GM19372 (cell line): ENCODE measurements around the gene INAVA.
"Not testable (repeated sequence)": the region's sequence is repeated elsewhere in the genome, so short reads cannot be mapped to it uniquely, and the experiment has no call there.

Experiments used
- ATAC-seq: cut with Tn5 transposase; IDR thresholded peaks from one replicate; pipeline ENCODE4 v1.9.1; 2021; ENCODE audit warnings: mild to moderate bottlenecking, low read depth, moderate library complexity; ENCODE audit not compliant: unreplicated experiment

Gene INAVA

DNA sequence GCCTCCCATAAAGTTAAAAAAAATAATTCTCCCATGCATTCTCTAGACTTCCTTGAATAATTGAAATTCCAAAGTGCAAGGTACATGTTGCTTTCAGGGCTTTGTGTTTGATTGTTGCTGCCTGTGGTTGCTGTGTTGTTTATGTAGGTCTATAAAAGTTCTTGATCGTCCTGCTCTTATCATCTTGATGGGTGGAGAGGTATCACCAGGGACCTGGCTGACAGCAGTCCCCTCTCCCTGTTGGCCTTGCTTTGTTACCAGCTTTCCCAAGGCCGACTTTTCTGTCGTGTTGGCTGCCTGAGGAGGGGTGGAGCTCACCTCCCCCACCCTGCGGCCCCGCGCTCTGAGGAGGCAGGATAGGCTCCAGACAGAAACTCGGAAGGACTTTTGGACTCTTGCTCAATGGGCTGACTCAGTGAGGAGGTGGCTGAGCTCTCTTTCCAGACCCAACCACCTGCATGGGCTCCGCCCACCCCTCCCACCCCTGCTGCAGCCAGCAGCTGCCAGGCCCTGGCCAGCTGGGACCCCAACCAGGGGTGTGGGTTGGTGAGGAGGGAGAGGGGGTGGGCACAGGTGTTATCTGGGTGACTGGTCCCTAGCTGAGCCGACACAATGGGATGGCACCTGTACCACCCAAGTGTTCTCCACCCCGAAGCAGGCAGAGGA, 2.0 kb downstream of the INAVA start:
- no peak for ATAC-seq

DNA sequence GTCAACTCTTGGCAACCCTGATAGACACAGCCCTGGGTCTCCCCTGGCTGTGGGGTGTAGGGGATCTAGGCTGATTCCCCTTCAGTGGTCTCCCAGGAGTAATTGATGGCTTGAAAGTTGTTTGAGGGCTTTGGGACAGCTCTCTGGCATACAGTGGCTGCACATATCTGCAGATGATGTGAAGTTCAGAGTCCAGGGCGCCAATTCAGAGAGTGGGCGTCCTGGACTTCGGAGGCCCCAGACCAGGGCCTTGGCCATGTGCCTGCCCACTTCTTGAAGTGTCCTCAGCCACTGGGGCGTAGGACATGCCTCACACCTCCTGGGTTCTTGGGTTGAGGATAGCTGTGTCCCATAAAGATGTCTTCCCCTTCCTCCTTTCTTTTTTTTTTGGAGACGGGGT, 2.6 kb downstream of the INAVA start:
- ATAC-seq: no peak

- ATAC-seq: no peak
Measured at GRCh38 chr1:200899015-200899386, 4.3 kb downstream of the INAVA start.

DNA sequence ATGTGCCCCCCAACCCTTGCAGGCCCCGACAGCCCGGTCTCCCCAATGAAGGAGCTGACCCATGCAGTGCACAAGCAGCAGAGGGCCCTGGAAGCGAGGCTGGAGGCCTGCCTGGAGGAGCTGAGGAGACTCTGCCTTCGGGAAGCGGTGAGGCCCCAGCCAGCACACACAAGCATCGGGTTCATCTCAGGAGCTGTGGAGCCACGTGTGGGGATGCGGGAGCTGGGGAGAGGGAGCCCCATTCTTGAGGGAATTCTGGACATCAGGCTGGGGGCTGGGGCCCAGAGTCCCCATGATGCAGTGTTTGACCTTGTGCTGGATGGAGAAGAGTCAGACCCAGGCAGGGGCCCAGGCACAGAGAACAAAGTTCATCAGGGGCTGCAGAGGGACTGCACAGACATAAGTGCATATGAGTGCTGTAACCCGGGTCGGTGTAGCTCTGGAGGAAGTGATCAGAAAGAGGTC, 4.8 kb downstream of the INAVA start:
- no peak for ATAC-seq

- no peak for ATAC-seq
Measured at GRCh38 chr1:200899954-200900867, 5.5 kb downstream of the INAVA start.

GRCh38 chr1:200900877-200901276, 6.2 kb downstream of the INAVA start:
- no peak for ATAC-seq

DNA sequence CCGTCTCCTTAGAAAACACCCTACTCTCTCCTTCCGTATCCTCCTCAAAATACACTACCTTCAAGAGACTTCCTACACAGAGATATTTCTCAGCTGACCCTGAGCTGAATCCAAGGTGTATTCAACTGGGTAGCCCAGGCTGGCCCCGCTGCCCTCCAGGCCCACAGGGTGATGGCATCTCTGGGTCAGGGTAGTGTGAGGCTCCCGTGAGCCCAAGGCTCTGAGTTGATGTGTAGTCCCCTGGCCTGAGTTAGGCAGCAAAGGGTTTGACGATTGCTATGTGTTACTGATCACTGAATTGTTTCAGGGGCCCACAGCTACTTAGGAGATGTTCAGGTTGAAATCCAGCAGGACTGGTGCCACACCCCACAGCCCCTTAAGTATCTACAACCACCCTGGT, 6.7 kb downstream of the INAVA start:
- no peak for ATAC-seq

- ATAC-seq: no peak
Measured at GRCh38 chr1:200901796-200902444, 7.2 kb downstream of the INAVA start.

- ATAC-seq: no peak
Measured at GRCh38 chr1:200903793-200904192, 9.1 kb downstream of the INAVA start.

GRCh38 chr1:200904772-200905171, 10.1 kb downstream of the INAVA start:
- ATAC-seq: no peak

DNA sequence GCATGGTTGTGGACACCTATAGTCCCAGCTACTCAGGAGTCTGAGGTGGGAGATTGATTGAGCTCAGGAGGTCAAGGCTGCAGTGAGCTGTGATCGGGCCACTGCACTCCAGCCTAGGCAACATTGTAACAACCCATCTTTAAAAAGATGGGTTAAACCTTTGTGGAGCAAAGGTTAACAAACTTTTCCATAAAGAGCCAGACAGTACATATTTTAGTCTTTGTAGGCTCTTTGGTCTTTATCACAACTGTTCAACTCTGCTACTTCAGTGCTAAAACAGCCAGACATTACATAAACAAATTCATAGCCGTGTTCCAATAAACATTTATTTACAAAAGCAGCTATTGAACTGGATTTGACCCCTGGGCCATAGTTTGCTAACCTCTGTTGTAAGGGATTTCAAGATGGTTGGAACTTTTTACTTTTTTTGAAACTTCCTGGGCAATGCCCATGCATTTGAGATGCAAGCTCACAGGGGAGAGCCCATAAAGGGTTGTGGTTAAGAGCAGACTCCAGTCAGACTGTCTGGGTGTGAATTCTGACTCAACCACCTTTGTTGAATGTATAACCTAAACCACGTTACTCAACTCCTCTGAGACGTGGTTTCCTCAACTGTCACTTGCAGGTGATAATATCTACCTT, 10.8 kb downstream of the INAVA start:
- ATAC-seq: no peak

DNA sequence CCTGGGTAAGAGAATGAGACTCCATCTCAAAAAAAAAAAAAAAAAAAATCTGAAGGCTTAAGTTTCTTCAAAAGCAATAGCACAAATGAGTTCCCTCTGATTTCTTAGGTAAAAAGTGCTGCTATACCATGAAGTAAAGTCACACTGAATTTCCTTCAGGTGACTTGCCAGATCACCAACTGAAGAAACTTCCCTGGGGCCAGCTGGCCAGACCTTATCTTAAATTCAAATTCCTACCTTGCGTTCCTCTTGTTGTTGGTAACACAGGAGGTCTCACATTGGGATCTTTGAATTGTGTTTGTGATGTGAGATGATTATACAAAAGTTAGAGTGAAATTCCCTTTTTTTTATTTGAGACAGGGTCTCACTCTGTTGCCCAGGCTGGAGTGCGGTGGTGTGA, 11.8 kb downstream of the INAVA start:
- ATAC-seq: no peak

DNA sequence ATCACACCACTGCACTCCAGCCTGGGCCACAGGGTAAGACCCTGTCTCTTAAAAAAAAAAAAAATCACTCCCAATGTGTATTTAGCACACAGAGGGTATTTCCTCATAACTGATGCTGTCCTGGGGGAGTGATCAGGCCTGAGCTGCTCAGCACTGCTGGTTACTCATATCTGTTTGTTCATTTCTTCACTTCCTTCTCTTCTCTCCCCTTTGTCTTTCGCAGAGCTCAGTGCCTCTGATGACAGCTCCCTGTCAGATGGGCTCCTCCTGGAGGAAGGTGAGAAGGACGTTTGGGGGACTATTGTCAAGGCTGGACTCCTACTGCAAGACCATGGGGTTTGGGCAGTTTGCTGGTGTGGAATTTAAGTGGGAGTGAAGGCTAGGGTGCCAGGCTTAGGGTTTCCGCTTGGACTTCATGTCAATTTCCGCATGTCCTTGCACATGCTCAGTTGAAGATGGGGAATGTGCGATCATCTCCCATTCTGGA, 13.0 kb downstream of the INAVA start:
- peak; percentile 47 for ATAC-seq

DNA sequence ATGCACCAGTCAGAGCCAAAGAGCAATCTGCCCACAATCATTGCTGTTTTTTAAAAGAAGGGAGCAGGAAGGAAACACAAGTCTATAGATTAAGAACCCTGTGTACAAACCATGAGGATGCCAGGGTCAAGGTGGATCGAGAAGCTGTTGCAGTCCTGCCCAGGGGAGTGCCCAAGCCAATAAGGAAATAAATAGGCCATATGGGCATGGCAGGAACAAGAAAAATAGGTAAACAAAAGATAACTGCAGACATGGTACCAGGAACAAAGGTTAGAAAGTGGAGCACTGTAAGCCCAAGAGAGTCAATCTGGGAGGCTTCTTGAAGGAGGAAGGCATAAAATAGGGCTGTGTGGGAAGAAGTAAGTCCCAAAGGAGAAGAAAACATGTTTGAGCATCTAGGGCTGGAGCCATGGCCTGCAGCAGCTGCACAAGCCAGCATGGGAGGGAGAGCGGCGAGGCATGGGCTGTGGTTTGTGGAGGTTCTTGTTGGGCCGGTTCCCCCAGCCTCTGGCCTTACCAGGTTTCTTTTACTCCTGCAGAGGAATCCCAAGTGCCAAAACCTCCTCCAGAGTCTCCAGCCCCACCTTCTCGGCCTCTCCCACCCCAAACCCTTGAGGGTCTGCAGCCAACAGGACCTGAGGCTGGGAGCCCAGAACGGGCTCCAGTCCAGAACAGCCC, 13.6 kb downstream of the INAVA start:
- no peak for ATAC-seq

DNA sequence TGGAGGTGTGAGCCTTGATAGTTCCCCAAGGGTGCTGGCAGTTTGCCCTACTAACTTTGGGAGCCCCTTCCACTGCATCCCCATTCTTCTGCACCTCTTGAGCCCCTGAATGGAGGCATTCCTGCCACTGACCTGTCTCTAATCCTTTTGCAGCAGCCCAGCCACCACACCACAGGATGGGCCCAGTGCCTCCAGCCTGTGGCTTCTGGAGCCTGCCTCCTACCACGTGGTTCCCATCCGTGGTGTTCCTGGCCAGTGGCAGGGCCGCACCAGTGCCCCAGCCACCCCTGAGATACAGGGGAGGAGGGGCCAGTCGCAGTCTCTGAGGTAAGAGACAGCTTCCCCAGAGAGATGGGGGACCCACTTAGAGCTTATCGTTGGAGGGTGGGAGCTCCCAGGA, 14.4 kb downstream of the INAVA start:
- ATAC-seq: no peak

DNA sequence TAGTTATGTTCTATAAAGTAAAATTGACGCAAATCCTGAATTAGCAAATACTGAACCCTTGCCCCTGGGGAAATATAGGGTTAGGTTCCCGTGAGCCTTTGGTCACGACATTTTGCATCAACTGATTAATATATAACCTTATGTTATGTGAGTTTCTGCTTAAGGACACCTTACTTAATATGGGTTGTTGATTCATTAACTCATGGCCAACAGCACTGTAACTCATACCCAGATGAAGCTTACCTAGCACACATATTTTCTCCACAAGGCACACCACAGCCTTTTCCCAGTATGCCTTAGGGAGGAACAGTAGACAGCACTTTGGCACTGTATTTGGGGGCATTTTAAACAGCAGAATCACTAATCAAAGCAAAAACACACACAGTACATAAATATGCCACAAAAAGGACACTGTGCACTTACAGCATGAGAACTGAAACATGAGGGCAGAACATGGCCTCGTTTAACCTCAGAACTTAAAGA, 15.1 kb downstream of the INAVA start:
- ATAC-seq: no peak

- no peak for ATAC-seq
Measured at GRCh38 chr1:200911361-200911760, 16.7 kb downstream of the INAVA start.

DNA sequence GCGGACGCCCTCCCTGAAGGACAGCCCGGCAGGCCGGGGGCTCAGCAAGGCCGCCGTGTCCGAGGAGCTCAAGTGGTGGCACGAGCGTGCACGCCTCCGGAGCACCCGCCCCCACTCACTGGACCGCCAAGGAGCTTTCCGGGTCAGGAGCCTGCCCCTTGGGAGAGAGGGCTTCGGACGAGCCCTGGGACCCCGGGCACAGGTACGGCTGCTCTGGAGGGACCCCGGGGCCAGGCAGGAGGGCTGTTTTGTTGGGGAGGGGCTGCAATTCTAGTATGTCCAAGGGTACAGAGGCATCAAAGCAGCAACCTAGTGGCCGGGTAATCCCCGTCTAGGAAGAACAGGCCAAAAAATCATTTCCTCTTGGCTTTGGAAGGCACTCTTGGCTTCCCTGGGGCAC, 17.2 kb downstream of the INAVA start:
- not testable (repeated sequence) for ATAC-seq

DNA sequence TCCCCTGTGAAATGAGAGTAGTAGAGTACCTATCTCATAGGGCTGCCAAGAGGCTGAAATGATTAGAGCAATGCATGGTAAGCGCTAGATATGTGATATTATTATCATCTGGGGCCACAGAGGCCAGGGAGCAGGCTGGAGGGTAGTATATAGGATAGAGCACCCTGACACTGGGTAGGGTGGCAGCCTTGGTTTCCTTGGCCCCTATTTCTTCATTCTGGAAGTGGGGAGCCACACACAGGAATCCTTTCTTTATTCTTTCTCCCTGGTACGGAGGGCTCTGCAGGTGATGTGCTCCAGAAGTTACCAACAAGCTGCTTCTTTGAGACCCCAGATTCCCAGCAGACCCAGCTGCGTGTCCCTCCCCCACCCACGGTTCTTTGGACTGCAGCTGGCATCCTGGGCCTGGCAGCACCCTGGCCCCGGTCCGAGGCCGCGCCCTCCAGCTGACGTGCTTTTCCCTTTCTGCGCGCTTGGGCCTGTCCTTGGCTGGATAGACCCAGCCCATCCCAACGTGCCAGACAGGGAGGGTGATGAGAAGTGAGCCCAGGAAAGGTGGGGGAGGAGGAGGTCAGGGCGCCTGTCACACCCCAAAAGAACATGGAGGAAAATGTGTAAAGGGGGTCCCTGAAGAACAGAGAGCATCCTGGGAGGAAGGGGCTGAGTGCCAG, 18.2 kb downstream of the INAVA start:
- no peak for ATAC-seq
